T-helper 2 cell treated with Interferon-gamma antibody and Interleukin-4, amounts not matched to agents 100 ng/mL and 5 ng/mL, for 36 hours (primary cell): ENCODE measurements around the gene CCL25. TPM values are rescaled to one million over a fixed set of nuclear protein-coding genes. Genes with fewer than 3 reads are reported as not detected.

ENCODE experiments used
- intact Hi-C: fragments of 100-400 bp; cut with micrococcal nuclease; formaldehyde crosslinking; loops from one replicate; pipeline ENCODE4 v1.15.1; 2023
- total RNA-seq: library from RNA; stranded (reverse); gene quantifications from 2 replicates; pipeline ENCODE4 v1.2.3, GENCODE V29; 2022

Gene CCL25
- total RNA-seq, 1 donor from 2014 or later, result 0.23 TPM

DNA sequence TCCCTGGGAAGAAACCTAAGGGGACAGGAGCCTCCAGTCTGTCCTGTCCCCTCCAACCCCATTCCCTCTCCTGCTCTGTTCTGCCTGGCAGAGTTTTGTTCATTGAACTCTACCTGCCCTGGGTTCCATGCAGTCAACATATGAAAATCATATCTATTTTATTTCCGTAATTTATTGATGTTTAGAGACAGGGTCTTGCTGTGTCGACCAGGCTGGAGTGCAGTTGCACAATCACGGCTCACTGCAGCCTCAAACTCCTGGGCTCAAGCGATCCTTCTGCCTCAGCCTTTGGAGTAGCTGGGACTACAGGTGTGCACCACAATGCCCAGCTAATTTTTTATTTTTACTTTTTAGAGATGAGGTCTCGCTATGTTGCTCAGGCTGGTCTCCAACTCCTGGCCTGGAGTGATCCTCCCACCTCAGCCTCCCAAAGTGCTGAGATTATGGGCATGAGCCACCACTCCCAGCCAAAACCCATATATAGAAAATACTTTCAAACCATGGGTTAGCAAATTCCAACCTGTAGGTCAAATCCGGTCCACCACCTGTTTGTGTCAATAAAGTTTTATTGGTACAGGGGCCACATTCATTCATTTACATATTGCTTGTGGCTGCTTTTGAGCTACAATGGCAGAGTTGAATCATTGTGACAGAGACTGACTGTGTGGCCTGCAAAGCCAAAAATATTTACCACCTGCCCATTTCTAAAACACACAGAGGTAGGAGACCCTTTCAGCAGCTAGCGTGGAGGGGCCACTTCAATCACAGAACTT, 57.5 kb downstream of the CCL25 start:
- intact Hi-C loops, result no loop called here

DNA sequence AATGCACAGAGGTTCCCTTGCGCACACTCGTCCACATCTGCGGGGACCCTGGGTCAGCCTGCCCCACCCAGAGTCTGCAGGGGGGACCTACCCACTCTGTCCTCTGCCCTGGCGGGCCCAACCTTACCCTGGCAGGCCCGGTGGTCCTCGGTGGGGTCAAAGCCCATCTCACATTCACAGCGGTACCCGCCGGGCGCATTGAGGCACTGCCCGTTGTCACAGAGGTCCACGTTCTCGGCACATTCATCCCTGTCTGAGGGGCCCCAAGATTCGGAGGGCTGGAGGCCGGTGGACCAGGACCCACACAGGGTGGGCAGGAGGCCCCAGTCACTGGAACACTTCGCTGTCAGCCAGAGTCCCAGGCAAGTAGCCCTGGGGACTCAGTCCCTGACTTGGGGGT, 58.4 kb downstream of the CCL25 start:
- intact Hi-C loops, result no loop called here

DNA sequence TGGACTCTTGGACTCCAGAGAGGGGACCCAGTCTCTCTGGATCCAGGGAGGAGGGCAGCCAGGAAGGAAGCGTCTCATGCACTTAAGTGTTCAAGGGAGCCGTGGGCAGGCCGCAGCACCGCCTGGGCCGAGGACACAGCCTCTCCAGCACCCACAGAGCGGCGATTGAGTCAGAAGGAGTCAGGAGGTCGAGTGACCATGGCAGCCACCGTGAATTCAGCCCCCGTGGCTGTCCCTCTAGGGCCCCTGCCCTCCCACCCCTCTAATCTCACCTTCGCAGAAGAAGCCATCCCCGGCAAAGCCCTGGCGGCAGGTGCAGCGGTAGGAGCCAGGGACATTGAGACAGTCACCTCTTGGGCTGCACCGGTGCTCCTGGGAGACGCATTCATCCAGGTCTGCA, 58.8 kb downstream of the CCL25 start:
- intact Hi-C loops, result no loop called here

Other genes with a start within 250 kb of the CCL25 start
- 5.1 and 6.0 TPM in 2 replicates for gene EVI5L, start 222.5 kb upstream of the CCL25 start, total RNA-seq
- 0.09 TPM in 1 of 2 replicates, not detected in the other for gene PRR36, start 178.4 kb upstream of the CCL25 start, total RNA-seq
- not detected in 2 replicates for gene LRRC8E, start 164.2 kb upstream of the CCL25 start, total RNA-seq
- 42.0 and 45.2 TPM in 2 replicates for gene MAP2K7, start 148.9 kb upstream of the CCL25 start, total RNA-seq
- gene TGFBR3L, start 137.9 kb upstream of the CCL25 start, total RNA-seq, result 1.1 and 2.6 TPM in 2 replicates
- 16.0 and 21.4 TPM in 2 replicates for gene SNAPC2, start 132.4 kb upstream of the CCL25 start, total RNA-seq
- 0.23 TPM in 1 of 2 replicates, not detected in the other for gene CTXN1, start 126.6 kb upstream of the CCL25 start, total RNA-seq
- 60.6 and 65.9 TPM in 2 replicates for gene TIMM44, start 109.1 kb upstream of the CCL25 start, total RNA-seq
- gene ELAVL1, start 47.1 kb upstream of the CCL25 start, total RNA-seq, result 120 and 129 TPM in 2 replicates
- gene FBN3, start 96.8 kb downstream of the CCL25 start, total RNA-seq, result not detected in 2 replicates
- 18.6 and 22.2 TPM in 2 replicates for gene CERS4, start 156.6 kb downstream of the CCL25 start, total RNA-seq